ENCODE data around the gene GPSM3.

Gene GPSM3

GRCh38 chr6:32175322-32175710 is 17.1 kb downstream of the GPSM3 start:
- peaks cover 7 to 17% of the 10 kb centered on the region in 2 donors for H3K36me3 ChIP-seq (ENCODE audit: control insufficient read depth in 1 of 2, insufficient read depth in 2 of 2, low read length in 2 of 2)
- H3K4me1 ChIP-seq (ENCODE audit: control insufficient read depth in 1 of 2, insufficient read depth in 2 of 2, low read length in 2 of 2): peaks cover 46 to 51% of the 10 kb centered on the region in 2 donors
- no peaks in the 10 kb centered on the region for H3K27me3 ChIP-seq (ENCODE audit: control insufficient read depth in 1 of 2, insufficient read depth in 2 of 2, low read length in 2 of 2)
- H3K27ac ChIP-seq (ENCODE audit: low read depth, low read length): no peak overlapping the region
- peak overlapping the region; percentile 85 to 91 for H3K4me3 ChIP-seq (ENCODE audit: low read depth in 1 of 2, low read length in 2 of 2)
- peak overlapping the region; percentile 84 to 98 for H3K9ac ChIP-seq (ENCODE audit: low read depth in 1 of 2, low read length in 2 of 2)
- no peaks in the 10 kb centered on the region for H3K9me3 ChIP-seq (ENCODE audit: control insufficient read depth in 1 of 2, low read length in 2 of 2)

GRCh38 chr6:32174416-32174815 is 18.0 kb downstream of the GPSM3 start:
- no peak overlapping the region for H3K27ac ChIP-seq (ENCODE audit: low read depth, low read length)
- H3K36me3 ChIP-seq (ENCODE audit: control insufficient read depth in 1 of 2, insufficient read depth in 2 of 2, low read length in 2 of 2): peaks cover 14 to 21% of the 10 kb centered on the region in 2 donors
- H3K9me3 ChIP-seq (ENCODE audit: control insufficient read depth in 1 of 2, low read length in 2 of 2): no peaks in the 10 kb centered on the region
- peaks cover 39 to 44% of the 10 kb centered on the region in 2 donors for H3K4me1 ChIP-seq (ENCODE audit: control insufficient read depth in 1 of 2, insufficient read depth in 2 of 2, low read length in 2 of 2)
- peak overlapping the region in 1 of 2 donors; percentile 85 for H3K4me3 ChIP-seq (ENCODE audit: low read depth in 1 of 2, low read length in 2 of 2)
- no peak overlapping the region for H3K9ac ChIP-seq (ENCODE audit: low read depth in 1 of 2, low read length in 2 of 2)
- H3K27me3 ChIP-seq (ENCODE audit: control insufficient read depth in 1 of 2, insufficient read depth in 2 of 2, low read length in 2 of 2): no peaks in the 10 kb centered on the region

GRCh38 chr6:32173051-32173727 is 19.3 kb downstream of the GPSM3 start:
- no peak overlapping the region for H3K9ac ChIP-seq (ENCODE audit: low read depth in 1 of 2, low read length in 2 of 2)
- H3K27me3 ChIP-seq (ENCODE audit: control insufficient read depth in 1 of 2, insufficient read depth in 2 of 2, low read length in 2 of 2): no peaks in the 10 kb centered on the region
- peaks cover 14 to 31% of the 10 kb centered on the region in 2 donors for H3K36me3 ChIP-seq (ENCODE audit: control insufficient read depth in 1 of 2, insufficient read depth in 2 of 2, low read length in 2 of 2)
- H3K4me1 ChIP-seq (ENCODE audit: control insufficient read depth in 1 of 2, insufficient read depth in 2 of 2, low read length in 2 of 2): peaks cover 34 to 35% of the 10 kb centered on the region in 2 donors
- no peak overlapping the region for H3K4me3 ChIP-seq (ENCODE audit: low read depth in 1 of 2, low read length in 2 of 2)
- no peaks in the 10 kb centered on the region for H3K9me3 ChIP-seq (ENCODE audit: control insufficient read depth in 1 of 2, low read length in 2 of 2)
- H3K27ac ChIP-seq (ENCODE audit: low read depth, low read length): no peak overlapping the region

GRCh38 chr6:32171234-32171633 is 21.2 kb downstream of the GPSM3 start:
- H3K9me3 ChIP-seq (ENCODE audit: control insufficient read depth in 1 of 2, low read length in 2 of 2): no peaks in the 10 kb centered on the region
- peaks cover 14 to 46% of the 10 kb centered on the region in 2 donors for H3K36me3 ChIP-seq (ENCODE audit: control insufficient read depth in 1 of 2, insufficient read depth in 2 of 2, low read length in 2 of 2)
- peaks cover 22 to 23% of the 10 kb centered on the region in 2 donors for H3K4me1 ChIP-seq (ENCODE audit: control insufficient read depth in 1 of 2, insufficient read depth in 2 of 2, low read length in 2 of 2)
- H3K4me3 ChIP-seq (ENCODE audit: low read depth in 1 of 2, low read length in 2 of 2): no peak overlapping the region
- H3K27me3 ChIP-seq (ENCODE audit: control insufficient read depth in 1 of 2, insufficient read depth in 2 of 2, low read length in 2 of 2): no peaks in the 10 kb centered on the region
- H3K27ac ChIP-seq (ENCODE audit: low read depth, low read length): no peak overlapping the region
- H3K9ac ChIP-seq (ENCODE audit: low read depth in 1 of 2, low read length in 2 of 2): no peak overlapping the region

- Histone ChIP-seq H3K9me3 (ENCODE audit: control insufficient read depth in 1 of 2, low read length in 2 of 2) (no peaks in the 10 kb centered on the region), H3K4me3 (ENCODE audit: low read depth in 1 of 2, low read length in 2 of 2) (no peak overlapping the region), H3K36me3 (ENCODE audit: control insufficient read depth in 1 of 2, insufficient read depth in 2 of 2, low read length in 2 of 2) (peaks cover 14 to 49% of the 10 kb centered on the region in 2 donors)
These were observed 22.1 kb downstream of the GPSM3 start for GRCh38 chr6:32170294-32170693.

GRCh38 chr6:32168807-32169591 is 23.4 kb downstream of the GPSM3 start:
- no peaks in the 10 kb centered on the region for H3K9me3 ChIP-seq (ENCODE audit: control insufficient read depth in 1 of 2, low read length in 2 of 2)
- no peaks in the 10 kb centered on the region for H3K27me3 ChIP-seq (ENCODE audit: control insufficient read depth in 1 of 2, insufficient read depth in 2 of 2, low read length in 2 of 2)
- H3K36me3 ChIP-seq (ENCODE audit: control insufficient read depth in 1 of 2, insufficient read depth in 2 of 2, low read length in 2 of 2): peaks cover 14 to 49% of the 10 kb centered on the region in 2 donors
- no peak overlapping the region for H3K27ac ChIP-seq (ENCODE audit: low read depth, low read length)
- H3K4me3 ChIP-seq (ENCODE audit: low read depth in 1 of 2, low read length in 2 of 2): no peak overlapping the region
- no peak overlapping the region for H3K9ac ChIP-seq (ENCODE audit: low read depth in 1 of 2, low read length in 2 of 2)
- peaks cover 6 to 9% of the 10 kb centered on the region in 2 donors for H3K4me1 ChIP-seq (ENCODE audit: control insufficient read depth in 1 of 2, insufficient read depth in 2 of 2, low read length in 2 of 2)

More at GRCh38 chr6:32170294-32170693, 22.1 kb downstream of the GPSM3 start:
- Histone ChIP-seq H3K27me3 (ENCODE audit: control insufficient read depth in 1 of 2, insufficient read depth in 2 of 2, low read length in 2 of 2) (no peaks in the 10 kb centered on the region), H3K4me1 (ENCODE audit: control insufficient read depth in 1 of 2, insufficient read depth in 2 of 2, low read length in 2 of 2) (peaks cover 18 to 20% of the 10 kb centered on the region in 2 donors), H3K27ac (ENCODE audit: low read depth, low read length) (no peak overlapping the region), H3K9ac (ENCODE audit: low read depth in 1 of 2, low read length in 2 of 2) (no peak overlapping the region)

GRCh38 chr6:32168350-32168749 is 24.1 kb downstream of the GPSM3 start:
- H3K4me3 ChIP-seq (ENCODE audit: low read depth in 1 of 2, low read length in 2 of 2): no peak overlapping the region
- H3K9me3 ChIP-seq (ENCODE audit: control insufficient read depth in 1 of 2, low read length in 2 of 2): no peaks in the 10 kb centered on the region
- H3K4me1 ChIP-seq (ENCODE audit: control insufficient read depth in 1 of 2, insufficient read depth in 2 of 2, low read length in 2 of 2): peaks cover 6 to 8% of the 10 kb centered on the region in 2 donors
- H3K27ac ChIP-seq (ENCODE audit: low read depth, low read length): no peak overlapping the region
- no peak overlapping the region for H3K9ac ChIP-seq (ENCODE audit: low read depth in 1 of 2, low read length in 2 of 2)
- no peaks in the 10 kb centered on the region for H3K27me3 ChIP-seq (ENCODE audit: control insufficient read depth in 1 of 2, insufficient read depth in 2 of 2, low read length in 2 of 2)
- peaks cover 14 to 49% of the 10 kb centered on the region in 2 donors for H3K36me3 ChIP-seq (ENCODE audit: control insufficient read depth in 1 of 2, insufficient read depth in 2 of 2, low read length in 2 of 2)

- H3K36me3 ChIP-seq (ENCODE audit: control insufficient read depth in 1 of 2, insufficient read depth in 2 of 2, low read length in 2 of 2): peaks cover 14 to 52% of the 10 kb centered on the region in 2 donors
- H3K27me3 ChIP-seq (ENCODE audit: control insufficient read depth in 1 of 2, insufficient read depth in 2 of 2, low read length in 2 of 2): no peaks in the 10 kb centered on the region
- H3K9me3 ChIP-seq (ENCODE audit: control insufficient read depth in 1 of 2, low read length in 2 of 2): no peaks in the 10 kb centered on the region
- peaks cover 1 to 3% of the 10 kb centered on the region in 2 donors for H3K4me1 ChIP-seq (ENCODE audit: control insufficient read depth in 1 of 2, insufficient read depth in 2 of 2, low read length in 2 of 2)
- H3K9ac ChIP-seq (ENCODE audit: low read depth in 1 of 2, low read length in 2 of 2): no peak overlapping the region
- no peak overlapping the region for H3K4me3 ChIP-seq (ENCODE audit: low read depth in 1 of 2, low read length in 2 of 2)
- H3K27ac ChIP-seq (ENCODE audit: low read depth, low read length): no peak overlapping the region
These were observed 24.6 kb downstream of the GPSM3 start for GRCh38 chr6:32167761-32168262.

GRCh38 chr6:32167154-32167760 is 25.2 kb downstream of the GPSM3 start:
- Histone ChIP-seq H3K4me3 (ENCODE audit: low read depth in 1 of 2, low read length in 2 of 2) (no peak overlapping the region), H3K9me3 (ENCODE audit: control insufficient read depth in 1 of 2, low read length in 2 of 2) (no peaks in the 10 kb centered on the region), H3K27ac (ENCODE audit: low read depth, low read length) (no peak overlapping the region), H3K4me1 (ENCODE audit: control insufficient read depth in 1 of 2, insufficient read depth in 2 of 2, low read length in 2 of 2) (no peaks in the 10 kb centered on the region), H3K36me3 (ENCODE audit: control insufficient read depth in 1 of 2, insufficient read depth in 2 of 2, low read length in 2 of 2) (peaks cover 14 to 53% of the 10 kb centered on the region in 2 donors), H3K27me3 (ENCODE audit: control insufficient read depth in 1 of 2, insufficient read depth in 2 of 2, low read length in 2 of 2) (no peaks in the 10 kb centered on the region), H3K9ac (ENCODE audit: low read depth in 1 of 2, low read length in 2 of 2) (no peak overlapping the region)
